Ascending aorta (tissue), 2 donors: ENCODE measurements around the gene SHISA6. TPM values are rescaled to one million over a fixed set of nuclear protein-coding genes. Genes with fewer than 3 reads are reported as not detected.

Experiments used
- DNase-seq, 2 donors: peaks; one replicate each; pipeline ENCODE4 v3.0.0-alpha.2; 2019; ENCODE audit warnings: low spot score in 2 of 2
- H3K27ac ChIP-seq, 2 donors: fragments of 200-600 bp; sonication (generic); one replicate each; pipeline ENCODE4 v1.5.1; 2016 to 2017; ENCODE audit warnings: mild to moderate bottlenecking in 1 of 2
- H3K27me3 ChIP-seq: fragments of 200-600 bp; sonication (generic); one replicate; pipeline ENCODE4 v1.5.1; 2017
- H3K36me3 ChIP-seq, 2 donors: fragments of 200-600 bp; sonication (generic); one replicate each; pipeline ENCODE4 v1.5.1; 2016
- H3K4me1 ChIP-seq, 2 donors: fragments of 200-600 bp; sonication (generic); one replicate each; pipeline ENCODE4 v1.5.1; 2016 to 2017; ENCODE audit warnings: mild to moderate bottlenecking in 1 of 2
- H3K4me3 ChIP-seq, 2 donors: fragments of 200-600 bp; sonication (generic); one replicate each; pipeline ENCODE4 v1.5.1; 2016 to 2017; ENCODE audit warnings: mild to moderate bottlenecking in 1 of 2
- H3K9me3 ChIP-seq, 2 donors: fragments of 200-600 bp; sonication (generic); one replicate each; pipeline ENCODE4 v1.5.1; 2016
- CTCF ChIP-seq, 3 experiments: fragments of 200-600 bp in 2 of 3; fragments of 450-650 bp in 1 of 3; sonication (generic) in 2 of 3; IDR thresholded peaks; one replicate each; pipeline ENCODE4 v1.5.1; 2016 to 2019; ENCODE audit warnings: antibody characterized with exemption in 3 of 3, mild to moderate bottlenecking in 1 of 3, moderate library complexity in 1 of 3
- intact Hi-C: fragments of 100-400 bp; cut with DNase I; formaldehyde crosslinking; loops from one replicate; pipeline ENCODE4 v1.15.1; 2023
- total RNA-seq: library from RNA; depleted of rRNA; stranded (reverse); fragments of >200 nt; gene quantifications from one replicate; pipeline ENCODE4 v1.1.0, GENCODE V29; 2016

Gene SHISA6
- total RNA-seq, 1 donor from 2014 or later: 0.11 TPM

GRCh38 chr17:11545696-11546095 is 304.7 kb downstream of the SHISA6 start:
- intact Hi-C loops: no loop called here
- no peak for TF ChIP-seq CTCF (IDR thresholded peaks at IDR 0.05)

GRCh38 chr17:11547853-11548252 is 306.8 kb downstream of the SHISA6 start:
- no peak for DNase-seq
- intact Hi-C loops: no loop called here
- no peaks in the 10 kb centered on the region for H3K27me3 ChIP-seq
- H3K36me3 ChIP-seq: no peaks in the 10 kb centered on the region
- H3K4me1 ChIP-seq: no peaks in the 10 kb centered on the region
- peaks cover 0 to 2% of the 10 kb centered on the region in 2 donors for H3K9me3 ChIP-seq
- TF ChIP-seq CTCF (IDR thresholded peaks at IDR 0.05): no peak
- H3K4me3 ChIP-seq: no peak overlapping the region
- no peak overlapping the region for H3K27ac ChIP-seq

More at GRCh38 chr17:11545696-11546095, 304.7 kb downstream of the SHISA6 start:
- no peak for DNase-seq
- Histone ChIP-seq H3K36me3 (no peaks in the 10 kb centered on the region), H3K9me3 (peaks cover 0 to 7% of the 10 kb centered on the region in 2 donors), H3K27me3 (no peaks in the 10 kb centered on the region), H3K4me3 (no peak overlapping the region), H3K4me1 (no peaks in the 10 kb centered on the region), H3K27ac (no peak overlapping the region)

- no peaks in the 10 kb centered on the region for H3K36me3 ChIP-seq
- intact Hi-C loops: no loop called here
- no peaks in the 10 kb centered on the region for H3K27me3 ChIP-seq
- no peaks in the 10 kb centered on the region for H3K4me1 ChIP-seq
- H3K9me3 ChIP-seq: no peaks in the 10 kb centered on the region
- H3K4me3 ChIP-seq: no peak overlapping the region
- no peak for DNase-seq
- no peak for TF ChIP-seq CTCF (IDR thresholded peaks at IDR 0.05)
- no peak overlapping the region for H3K27ac ChIP-seq
These were observed 307.4 kb downstream of the SHISA6 start for GRCh38 chr17:11548398-11548797.

GRCh38 chr17:11550431-11550830 is 309.4 kb downstream of the SHISA6 start:
- H3K4me1 ChIP-seq: no peaks in the 10 kb centered on the region
- no peak overlapping the region for H3K27ac ChIP-seq
- H3K27me3 ChIP-seq: no peaks in the 10 kb centered on the region
- intact Hi-C loops: no loop called here
- H3K36me3 ChIP-seq: no peaks in the 10 kb centered on the region
- H3K4me3 ChIP-seq: no peak overlapping the region
- no peak for TF ChIP-seq CTCF (IDR thresholded peaks at IDR 0.05)
- no peaks in the 10 kb centered on the region for H3K9me3 ChIP-seq
- no peak for DNase-seq

GRCh38 chr17:11551442-11551841 is 310.4 kb downstream of the SHISA6 start:
- Histone ChIP-seq H3K36me3 (no peaks in the 10 kb centered on the region), H3K4me1 (no peaks in the 10 kb centered on the region), H3K4me3 (no peak overlapping the region), H3K9me3 (no peaks in the 10 kb centered on the region), H3K27ac (no peak overlapping the region), H3K27me3 (no peaks in the 10 kb centered on the region)
- intact Hi-C loops: no loop called here
- no peak for TF ChIP-seq CTCF (IDR thresholded peaks at IDR 0.05)
- no peak for DNase-seq

- intact Hi-C loops: no loop called here
- Histone ChIP-seq H3K27me3 (no peaks in the 10 kb centered on the region), H3K27ac (no peak overlapping the region), H3K4me3 (no peak overlapping the region), H3K4me1 (no peaks in the 10 kb centered on the region), H3K36me3 (no peaks in the 10 kb centered on the region), H3K9me3 (no peaks in the 10 kb centered on the region)
- no peak for TF ChIP-seq CTCF (IDR thresholded peaks at IDR 0.05)
- no peak for DNase-seq
These were observed 312.1 kb downstream of the SHISA6 start for GRCh38 chr17:11553135-11553534.
